ENCODE data around the gene MAGEB5. TPM values are rescaled to one million over a fixed set of nuclear protein-coding genes. Genes with fewer than 3 reads are reported as not detected.
"Not testable (repeated sequence)": the region's sequence is repeated elsewhere in the genome, so short reads cannot be mapped to it uniquely, and the experiment has no call there.

MAGEB5 gene
- polyA plus RNA-seq (2012; ENCODE audit: missing spikeins), result not detected

GRCh38 chrX:26215869-26216268 lies at the start of gene MAGEB5:
Gene MAGEB5, plus strand, starts transcription at chrX:26216169. Its CDS starts 1,133 bp downstream, at chrX:26217302.
- FAIRE-seq (no peak), DNase-seq (ENCODE audit: insufficient read length) (no peak)
- TF ChIP-seq POLR2AphosphoS5 (IDR thresholded peaks at IDR 0.05; ENCODE audit: low read depth, low read length) (no peak), TAF1 (IDR thresholded peaks at IDR 0.05; ENCODE audit: borderline replicate concordance, low read depth, low read length) (no peak), POLR2A (IDR thresholded peaks at IDR 0.05; ENCODE audit: low read depth, low read length) (no peak)

- FAIRE-seq, result no peak
- no peak for DNase-seq (ENCODE audit: insufficient read length)
- TF ChIP-seq TAF1 (IDR thresholded peaks at IDR 0.05; ENCODE audit: borderline replicate concordance, low read depth, low read length) (no peak), POLR2A (IDR thresholded peaks at IDR 0.05; ENCODE audit: low read depth, low read length) (no peak)
Observed at GRCh38 chrX:26192204-26192603, 23.8 kb upstream of the MAGEB5 start, which contains the start of gene MAGEB6. Gene MAGEB6, plus strand, starts transcription at chrX:26192440. Its CDS starts 1,407 bp downstream, at chrX:26193847.

- TF ChIP-seq POLR2AphosphoS5 (IDR thresholded peaks at IDR 0.05; ENCODE audit: low read depth, low read length), result no peak
- no peak for TF ChIP-seq TAF1 (IDR thresholded peaks at IDR 0.05; ENCODE audit: borderline replicate concordance, low read depth, low read length)
- TF ChIP-seq POLR2A (IDR thresholded peaks at IDR 0.05; ENCODE audit: low read depth, low read length), result no peak
- FAIRE-seq, result no peak
- no peak for DNase-seq (ENCODE audit: insufficient read length)
Observed at GRCh38 chrX:26203561-26203960, 12.4 kb upstream of the MAGEB5 start.

GRCh38 chrX:26204717-26205116 lies 11.3 kb upstream of the MAGEB5 start:
- FAIRE-seq; DNase-seq (ENCODE audit: insufficient read length): not testable (repeated sequence)

GRCh38 chrX:26208012-26208411 lies 8.0 kb upstream of the MAGEB5 start:
- FAIRE-seq, result no peak
- TF ChIP-seq POLR2AphosphoS5 (IDR thresholded peaks at IDR 0.05; ENCODE audit: low read depth, low read length) (no peak), POLR2A (IDR thresholded peaks at IDR 0.05; ENCODE audit: low read depth, low read length) (no peak), TAF1 (IDR thresholded peaks at IDR 0.05; ENCODE audit: borderline replicate concordance, low read depth, low read length) (no peak)
- no peak for DNase-seq (ENCODE audit: insufficient read length)

GRCh38 chrX:26219351-26219750 lies 3.4 kb downstream of the MAGEB5 start:
- no peak for TF ChIP-seq TAF1 (IDR thresholded peaks at IDR 0.05; ENCODE audit: borderline replicate concordance, low read depth, low read length)
- TF ChIP-seq POLR2A (IDR thresholded peaks at IDR 0.05; ENCODE audit: low read depth, low read length), result no peak
- TF ChIP-seq POLR2AphosphoS5 (IDR thresholded peaks at IDR 0.05; ENCODE audit: low read depth, low read length), result no peak
- no peak for FAIRE-seq

GRCh38 chrX:26234177-26234576 lies 18.2 kb downstream of the MAGEB5 start:
- TF ChIP-seq TAF1 (IDR thresholded peaks at IDR 0.05; ENCODE audit: borderline replicate concordance, low read depth, low read length) (no peak), POLR2AphosphoS5 (IDR thresholded peaks at IDR 0.05; ENCODE audit: low read depth, low read length) (no peak), POLR2A (IDR thresholded peaks at IDR 0.05; ENCODE audit: low read depth, low read length) (no peak)
- FAIRE-seq (no peak), DNase-seq (ENCODE audit: insufficient read length) (no peak)

More at GRCh38 chrX:26219351-26219750, 3.4 kb downstream of the MAGEB5 start:
- no peak for DNase-seq (ENCODE audit: insufficient read length)

GRCh38 chrX:26253526-26253925 lies 37.6 kb downstream of the MAGEB5 start:
- FAIRE-seq, result no peak
- TF ChIP-seq POLR2AphosphoS5 (IDR thresholded peaks at IDR 0.05; ENCODE audit: low read depth, low read length) (no peak), TAF1 (IDR thresholded peaks at IDR 0.05; ENCODE audit: borderline replicate concordance, low read depth, low read length) (no peak), POLR2A (IDR thresholded peaks at IDR 0.05; ENCODE audit: low read depth, low read length) (no peak)

GRCh38 chrX:26254436-26254835 lies 38.5 kb downstream of the MAGEB5 start:
- DNase-seq (ENCODE audit: insufficient read length) (no peak), FAIRE-seq (no peak)
- TF ChIP-seq POLR2A (IDR thresholded peaks at IDR 0.05; ENCODE audit: low read depth, low read length), result no peak
- no peak for TF ChIP-seq POLR2AphosphoS5 (IDR thresholded peaks at IDR 0.05; ENCODE audit: low read depth, low read length)
- TF ChIP-seq TAF1 (IDR thresholded peaks at IDR 0.05; ENCODE audit: borderline replicate concordance, low read depth, low read length), result no peak

More at GRCh38 chrX:26253526-26253925, 37.6 kb downstream of the MAGEB5 start:
- no peak for DNase-seq (ENCODE audit: insufficient read length)

- FAIRE-seq (no peak), DNase-seq (ENCODE audit: insufficient read length) (no peak)
- no peak for TF ChIP-seq POLR2AphosphoS5 (IDR thresholded peaks at IDR 0.05; ENCODE audit: low read depth, low read length)
- no peak for TF ChIP-seq POLR2A (IDR thresholded peaks at IDR 0.05; ENCODE audit: low read depth, low read length)
- no peak for TF ChIP-seq TAF1 (IDR thresholded peaks at IDR 0.05; ENCODE audit: borderline replicate concordance, low read depth, low read length)
Observed at GRCh38 chrX:26262121-26262523, 46.2 kb downstream of the MAGEB5 start.

All from GM12892 (cell line).